ENCODE results near the gene KRTAP10-6.

DNA sequence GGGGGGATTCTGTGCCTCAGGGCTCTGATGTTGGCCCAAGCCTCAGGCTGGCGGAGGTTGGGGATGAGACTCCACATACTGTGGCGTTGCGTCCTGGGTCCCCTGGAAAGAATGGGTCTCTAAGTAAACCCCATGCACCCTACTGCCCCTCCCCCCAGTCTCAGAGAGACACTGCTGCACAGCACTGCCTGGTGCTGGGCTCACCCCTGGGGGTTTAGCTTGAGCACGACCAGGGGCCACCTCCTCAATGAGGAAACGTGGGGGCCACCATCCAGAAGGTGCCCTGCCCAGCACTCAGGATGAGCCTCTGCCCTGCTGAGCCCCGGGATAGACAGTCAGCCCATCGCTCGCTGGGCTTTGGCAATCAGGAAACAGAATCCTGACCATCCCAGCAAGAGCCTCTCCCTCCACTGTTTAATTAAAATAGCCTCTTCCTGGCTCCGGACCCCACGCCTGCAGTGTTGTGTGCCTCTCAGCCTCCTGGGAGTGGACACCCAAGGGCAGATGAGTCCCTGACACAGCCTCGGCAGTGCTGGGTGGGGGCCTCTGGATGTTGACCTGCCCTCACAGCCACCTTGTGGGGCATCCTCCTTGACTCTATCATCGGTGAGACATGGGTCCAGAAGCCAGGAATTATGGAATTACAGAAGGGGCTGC is 22.3 kb downstream of the KRTAP10-6 start:
- TF ChIP-seq, protein P1, sequence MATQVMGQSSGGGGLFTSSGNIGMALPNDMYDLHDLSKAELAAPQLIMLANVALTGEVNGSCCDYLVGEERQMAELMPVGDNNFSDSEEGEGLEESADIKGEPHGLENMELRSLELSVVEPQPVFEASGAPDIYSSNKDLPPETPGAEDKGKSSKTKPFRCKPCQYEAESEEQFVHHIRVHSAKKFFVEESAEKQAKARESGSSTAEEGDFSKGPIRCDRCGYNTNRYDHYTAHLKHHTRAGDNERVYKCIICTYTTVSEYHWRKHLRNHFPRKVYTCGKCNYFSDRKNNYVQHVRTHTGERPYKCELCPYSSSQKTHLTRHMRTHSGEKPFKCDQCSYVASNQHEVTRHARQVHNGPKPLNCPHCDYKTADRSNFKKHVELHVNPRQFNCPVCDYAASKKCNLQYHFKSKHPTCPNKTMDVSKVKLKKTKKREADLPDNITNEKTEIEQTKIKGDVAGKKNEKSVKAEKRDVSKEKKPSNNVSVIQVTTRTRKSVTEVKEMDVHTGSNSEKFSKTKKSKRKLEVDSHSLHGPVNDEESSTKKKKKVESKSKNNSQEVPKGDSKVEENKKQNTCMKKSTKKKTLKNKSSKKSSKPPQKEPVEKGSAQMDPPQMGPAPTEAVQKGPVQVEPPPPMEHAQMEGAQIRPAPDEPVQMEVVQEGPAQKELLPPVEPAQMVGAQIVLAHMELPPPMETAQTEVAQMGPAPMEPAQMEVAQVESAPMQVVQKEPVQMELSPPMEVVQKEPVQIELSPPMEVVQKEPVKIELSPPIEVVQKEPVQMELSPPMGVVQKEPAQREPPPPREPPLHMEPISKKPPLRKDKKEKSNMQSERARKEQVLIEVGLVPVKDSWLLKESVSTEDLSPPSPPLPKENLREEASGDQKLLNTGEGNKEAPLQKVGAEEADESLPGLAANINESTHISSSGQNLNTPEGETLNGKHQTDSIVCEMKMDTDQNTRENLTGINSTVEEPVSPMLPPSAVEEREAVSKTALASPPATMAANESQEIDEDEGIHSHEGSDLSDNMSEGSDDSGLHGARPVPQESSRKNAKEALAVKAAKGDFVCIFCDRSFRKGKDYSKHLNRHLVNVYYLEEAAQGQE (IDR thresholded peaks at IDR 0.05; ENCODE audit: low read depth), result no peak
- no peak for TF ChIP-seq SP1 (IDR thresholded peaks at IDR 0.05; ENCODE audit: low read depth)

Measured in HCT116 (cell line).